Stimulated activated CD8-positive, alpha-beta memory T cell treated with anti-CD3 and anti-CD28 coated beads, Interleukin-12 subunit alpha, Interleukin-12 subunit beta, amount 100 ng/mL, for 24 hours (primary cell): ENCODE data around the gene SLC6A6.

ENCODE experiments used
- DNase-seq: peaks from one replicate; pipeline ENCODE4 v3.0.0-alpha.2; 2020; ENCODE audit errors: extremely low read depth

The SLC6A6 gene

DNA sequence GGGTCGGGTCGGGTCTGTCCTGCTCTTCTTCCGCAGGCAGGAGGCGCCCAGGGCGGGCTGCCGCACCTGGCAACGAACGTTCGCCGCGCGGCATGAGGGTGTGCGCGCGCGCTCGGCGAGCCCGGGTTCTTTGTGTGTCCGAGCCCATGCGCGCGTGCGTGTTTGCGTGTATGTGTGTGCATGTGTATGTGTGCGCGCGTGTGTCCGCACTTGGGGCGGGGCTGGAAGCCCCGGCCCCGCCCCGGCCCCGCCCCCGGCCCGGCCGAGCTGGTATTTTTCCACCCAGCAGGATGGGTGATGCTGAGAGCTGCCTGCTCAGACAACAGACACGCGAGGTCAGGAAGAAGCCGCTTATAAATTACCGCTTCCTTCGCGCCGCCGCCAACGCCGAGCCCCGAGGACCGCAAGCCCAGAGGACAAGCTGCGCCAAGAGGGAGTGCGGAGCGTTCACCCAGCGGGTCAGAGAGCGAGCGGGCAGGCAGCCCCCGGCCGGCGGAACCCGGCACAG is at the start of gene SLC6A6:
TSS of gene SLC6A6 (plus strand) at position 303 of the 508 bp plus-strand sequence. CDS start 41,029 bp downstream, outside the sequence.
- peak; percentile 86 for DNase-seq

DNA sequence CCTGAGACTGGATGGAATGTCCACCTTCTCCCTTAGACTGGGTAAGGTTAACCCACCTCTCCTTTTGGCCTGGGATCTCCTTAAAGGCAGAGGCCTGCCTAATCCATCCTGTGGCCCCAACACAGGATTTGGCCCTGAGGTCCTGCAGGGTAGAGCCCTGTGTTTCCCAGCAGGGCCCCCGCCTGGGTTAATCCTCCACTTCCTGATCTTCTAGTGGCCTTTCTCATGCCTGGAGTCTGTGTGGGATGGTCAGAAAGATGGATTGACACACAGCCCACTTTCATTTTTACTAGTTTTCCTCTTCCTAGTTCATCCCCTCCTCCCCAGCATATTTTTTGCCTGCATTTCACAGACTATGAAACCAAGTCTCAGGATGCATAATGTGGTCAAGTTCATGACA is 48.9 kb upstream of the SLC6A6 start:
- no peak for DNase-seq

DNA sequence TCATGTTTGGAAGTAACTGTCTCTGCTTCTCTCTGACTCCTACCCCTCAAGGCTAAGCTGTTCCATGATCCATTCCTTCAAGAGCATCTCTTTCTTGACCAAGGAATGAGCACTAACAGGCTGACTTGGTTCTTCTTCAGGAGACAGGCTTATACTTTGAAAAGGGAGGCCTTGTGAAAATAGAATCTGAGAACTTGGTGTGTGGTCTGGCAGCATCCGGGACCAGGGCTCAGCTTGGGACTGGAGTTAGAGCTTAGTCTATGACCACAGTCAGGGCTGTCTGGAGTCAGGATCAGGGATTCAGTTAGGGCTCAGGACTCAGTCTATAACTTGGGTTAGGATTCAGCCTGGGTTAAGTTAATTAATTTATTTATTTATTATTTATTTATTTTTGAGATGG is 44.9 kb upstream of the SLC6A6 start:
- DNase-seq = no peak

DNA sequence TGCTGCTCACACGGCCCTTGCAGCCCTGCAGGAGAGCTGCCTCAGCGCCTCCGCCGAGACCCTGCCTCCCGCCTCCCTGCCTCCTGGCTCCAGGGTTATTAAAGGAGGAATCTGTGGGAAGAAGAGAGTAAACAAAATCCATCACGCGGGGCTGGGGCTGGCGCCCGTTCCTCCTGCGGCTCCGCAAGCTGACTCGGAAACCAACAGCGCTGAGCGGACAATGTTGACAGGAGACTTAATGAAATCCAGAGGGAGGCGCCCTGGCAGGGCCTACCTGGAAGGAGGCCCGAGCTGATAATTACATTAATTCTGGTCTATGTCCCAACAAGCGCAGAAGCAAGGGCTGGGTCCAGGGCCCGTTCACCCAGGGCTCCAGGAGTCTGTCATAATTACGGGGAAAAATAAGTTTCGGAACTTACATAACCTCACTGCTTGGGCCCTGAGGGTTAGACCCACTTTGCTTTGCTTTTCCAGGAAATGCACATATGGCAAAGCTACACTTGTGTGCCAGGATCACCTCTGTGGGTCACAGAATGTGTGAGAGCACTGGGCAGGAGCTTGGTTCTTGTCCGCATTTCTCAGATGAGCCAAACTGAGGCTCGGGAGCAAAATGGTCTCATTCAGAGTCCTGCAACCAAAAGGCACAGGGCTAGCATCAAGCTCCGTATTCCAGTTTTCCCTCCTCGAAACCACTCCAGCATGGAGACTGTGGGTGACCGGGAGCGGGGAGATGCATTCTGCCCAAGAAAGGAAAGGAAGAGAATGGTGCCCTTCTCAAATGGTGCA is 43.8 kb upstream of the SLC6A6 start:
- DNase-seq = no peak

DNA sequence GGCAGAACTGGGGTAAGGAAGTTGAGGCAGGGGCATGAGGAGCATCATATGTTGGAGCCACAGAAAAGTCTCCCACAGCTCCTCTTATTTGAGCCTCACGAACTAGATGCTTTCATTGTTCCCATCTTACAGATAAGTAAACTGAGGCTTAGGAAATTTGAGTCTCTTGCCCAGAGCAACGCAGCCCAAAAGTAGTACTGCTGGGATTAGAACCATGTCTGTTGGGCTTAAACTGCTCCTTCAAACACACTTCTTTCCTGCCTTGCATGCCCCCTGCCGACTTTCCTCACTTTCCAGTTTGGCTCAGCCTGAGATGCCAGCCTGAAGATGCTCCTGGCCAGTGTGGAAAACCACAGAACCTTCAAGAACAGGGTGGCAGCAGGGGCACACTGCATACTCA is 43.1 kb upstream of the SLC6A6 start:
- DNase-seq = no peak

DNA sequence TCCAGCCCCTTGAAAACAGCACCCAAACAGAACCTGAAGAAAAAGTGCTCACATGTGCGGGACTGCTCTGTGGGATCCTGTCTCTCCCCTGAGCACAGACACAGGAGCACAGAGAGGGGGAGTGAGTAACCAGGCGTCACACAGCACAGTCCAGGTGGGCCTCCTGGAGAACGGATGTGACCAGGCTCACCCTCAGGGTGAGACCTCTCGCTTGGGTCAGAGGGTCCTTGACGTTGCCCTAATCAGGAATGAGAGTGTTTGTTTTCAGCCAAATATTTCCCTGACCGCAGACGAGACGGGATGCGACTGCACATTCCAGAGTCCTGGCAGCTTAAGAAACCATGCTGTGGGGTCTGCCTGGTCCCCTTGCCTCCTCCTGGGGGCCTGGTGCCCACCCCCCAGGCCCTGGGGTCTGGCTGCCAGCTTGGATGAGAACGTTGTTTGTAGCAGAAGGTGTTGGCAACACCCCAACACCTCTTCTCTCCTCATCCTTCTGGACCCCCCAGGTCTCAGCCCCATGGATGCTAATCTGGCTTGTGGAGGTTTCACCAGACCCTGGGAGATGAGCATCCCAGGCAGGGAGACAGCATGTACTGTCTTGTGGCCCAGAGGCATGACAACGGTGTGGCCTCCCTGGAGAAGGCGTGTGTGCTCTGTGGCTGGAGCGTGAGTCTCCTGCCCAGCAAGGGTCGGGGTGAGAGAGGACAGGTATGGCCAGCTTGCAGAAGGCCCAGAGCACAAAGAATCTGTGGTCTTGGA is 42.1 kb upstream of the SLC6A6 start:
- no peak for DNase-seq

DNA sequence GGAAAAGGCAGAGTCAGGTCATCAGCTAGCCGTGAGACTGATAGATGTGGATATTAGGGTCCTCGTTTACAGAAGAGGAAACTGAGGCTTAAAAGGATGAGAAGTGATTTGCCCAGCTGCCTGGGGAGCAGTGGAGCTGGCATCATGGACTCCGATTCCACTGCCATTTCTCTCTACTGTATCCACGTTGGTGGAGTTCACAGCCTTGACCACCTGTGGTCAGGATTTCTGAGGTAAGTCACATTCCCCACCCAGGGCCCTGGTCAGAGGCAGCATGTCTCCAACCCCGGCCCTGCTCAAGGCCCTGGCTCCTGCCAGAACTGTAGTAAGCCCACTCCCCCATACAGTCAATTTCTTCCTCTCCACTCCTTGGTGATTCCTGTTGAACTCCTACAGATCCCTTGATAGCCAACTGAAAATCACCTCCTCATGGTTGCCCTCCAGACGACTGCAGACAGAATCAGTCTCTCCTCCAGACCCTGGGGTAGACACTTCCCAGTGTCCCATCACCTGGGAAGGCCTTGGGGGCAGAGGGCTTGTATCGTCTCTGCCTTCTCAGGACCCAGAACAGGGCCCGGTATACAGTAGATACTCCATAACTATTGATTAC is 41.2 kb upstream of the SLC6A6 start:
- DNase-seq = no peak

DNA sequence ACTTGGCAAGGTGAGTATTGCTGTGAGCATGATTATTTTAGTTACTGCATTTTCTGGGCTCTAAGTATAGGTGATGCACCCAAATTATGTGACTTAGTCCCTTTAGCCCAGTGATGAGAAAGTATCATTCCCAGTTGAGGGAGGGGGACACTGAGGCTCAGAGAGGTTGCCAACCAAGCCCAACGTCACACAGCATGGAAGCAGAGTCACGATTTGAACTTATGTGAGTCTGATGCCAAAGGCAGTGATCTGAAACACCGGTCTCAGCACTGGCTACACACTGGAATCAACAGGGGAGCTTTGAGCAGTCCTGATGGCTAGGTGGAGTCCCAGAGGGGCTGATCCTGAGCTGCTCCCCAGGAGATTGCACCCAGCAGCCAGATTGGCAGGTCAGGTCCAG is 39.5 kb upstream of the SLC6A6 start:
- no peak for DNase-seq

DNA sequence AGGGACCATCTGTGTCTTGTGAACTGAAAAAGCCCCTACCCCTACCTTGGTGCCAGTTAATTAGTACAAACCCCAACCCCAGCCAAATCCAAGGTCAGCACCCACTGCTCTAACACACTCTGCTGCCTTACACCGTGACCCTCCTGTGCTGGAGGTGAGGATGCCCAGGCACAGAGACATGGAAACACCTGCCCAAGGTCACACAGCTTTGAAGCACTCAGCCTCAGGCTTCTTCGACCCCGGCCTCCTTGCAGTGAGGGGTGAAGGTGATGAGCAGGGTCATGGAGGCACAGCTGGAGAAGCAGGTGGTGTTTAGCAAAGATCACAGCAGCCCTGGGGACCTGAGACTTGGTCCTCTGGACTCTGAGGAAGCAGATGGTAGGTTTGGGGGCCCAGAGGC is 39.0 kb upstream of the SLC6A6 start:
- no peak for DNase-seq

DNA sequence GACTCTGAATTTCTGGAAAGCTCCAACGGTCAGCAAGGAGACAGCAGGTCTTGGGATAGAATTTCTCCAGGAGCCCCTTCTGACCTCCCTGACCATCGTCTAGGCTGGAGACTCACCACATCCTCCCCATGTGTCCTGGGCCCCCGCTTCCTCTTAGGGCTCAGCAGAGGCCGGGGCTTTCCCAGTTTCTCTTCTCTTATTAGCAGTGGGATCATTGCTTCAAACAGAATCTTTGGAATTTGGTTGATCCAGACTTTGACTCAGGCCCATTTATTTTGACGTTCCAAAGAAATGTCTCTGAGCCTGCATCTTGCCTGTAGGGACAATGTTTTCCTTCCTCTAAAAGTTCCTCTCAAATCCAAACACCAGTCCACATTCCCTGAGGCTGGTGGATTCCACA is 38.4 kb upstream of the SLC6A6 start:
- no peak for DNase-seq

DNA sequence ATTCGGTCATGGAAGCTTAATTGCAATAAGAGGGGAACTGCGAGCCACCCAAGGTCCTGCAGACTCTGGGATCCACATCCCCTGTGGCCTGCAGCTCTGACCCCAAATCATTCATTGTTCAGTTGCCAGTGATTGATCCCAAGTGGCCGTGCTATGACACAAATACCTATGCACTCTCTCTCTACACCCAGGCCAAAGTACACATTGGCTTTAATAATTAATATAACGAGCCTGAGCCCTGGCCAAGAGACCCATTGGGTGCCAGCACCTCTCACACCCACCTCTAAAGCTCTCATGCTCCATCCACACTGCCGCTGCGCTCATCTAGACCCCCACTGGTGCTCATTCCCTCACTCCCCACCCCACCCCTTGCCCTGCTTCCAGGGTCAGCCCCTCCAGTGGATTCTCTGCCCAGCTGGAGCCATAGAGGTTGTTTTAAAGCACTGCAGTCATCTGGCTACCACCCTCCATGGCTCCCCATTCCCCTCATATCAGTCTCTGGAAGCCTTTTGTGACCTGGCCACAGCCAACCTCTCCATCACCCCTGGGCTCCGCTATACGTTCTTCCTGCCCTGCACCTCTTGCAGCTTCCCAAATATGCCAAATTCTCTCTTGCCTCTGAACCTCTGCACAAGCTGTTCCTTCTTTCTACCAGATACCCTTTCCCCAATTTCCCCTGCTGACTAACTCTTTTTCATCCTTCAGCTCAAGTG is 37.7 kb upstream of the SLC6A6 start:
- no peak for DNase-seq

DNA sequence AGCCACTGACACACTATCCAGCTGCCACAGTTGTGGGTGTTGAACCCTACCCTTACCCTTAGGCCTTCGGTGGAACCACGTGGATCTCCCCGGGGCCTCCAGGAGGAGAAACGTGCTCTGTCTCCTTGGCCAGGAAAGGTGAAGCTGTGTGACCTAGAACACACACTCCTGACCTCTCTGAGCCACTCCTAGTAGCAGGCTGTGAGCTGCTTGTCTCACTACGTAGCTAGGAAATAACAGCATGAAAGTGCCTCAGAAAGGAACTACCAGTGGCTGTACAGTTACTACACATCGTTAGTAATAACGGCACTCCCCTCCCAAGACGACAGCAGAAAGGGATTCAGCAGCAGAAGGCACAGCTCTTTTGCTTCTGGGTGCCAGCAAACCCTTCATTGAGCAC is 36.2 kb upstream of the SLC6A6 start:
- no peak for DNase-seq

DNA sequence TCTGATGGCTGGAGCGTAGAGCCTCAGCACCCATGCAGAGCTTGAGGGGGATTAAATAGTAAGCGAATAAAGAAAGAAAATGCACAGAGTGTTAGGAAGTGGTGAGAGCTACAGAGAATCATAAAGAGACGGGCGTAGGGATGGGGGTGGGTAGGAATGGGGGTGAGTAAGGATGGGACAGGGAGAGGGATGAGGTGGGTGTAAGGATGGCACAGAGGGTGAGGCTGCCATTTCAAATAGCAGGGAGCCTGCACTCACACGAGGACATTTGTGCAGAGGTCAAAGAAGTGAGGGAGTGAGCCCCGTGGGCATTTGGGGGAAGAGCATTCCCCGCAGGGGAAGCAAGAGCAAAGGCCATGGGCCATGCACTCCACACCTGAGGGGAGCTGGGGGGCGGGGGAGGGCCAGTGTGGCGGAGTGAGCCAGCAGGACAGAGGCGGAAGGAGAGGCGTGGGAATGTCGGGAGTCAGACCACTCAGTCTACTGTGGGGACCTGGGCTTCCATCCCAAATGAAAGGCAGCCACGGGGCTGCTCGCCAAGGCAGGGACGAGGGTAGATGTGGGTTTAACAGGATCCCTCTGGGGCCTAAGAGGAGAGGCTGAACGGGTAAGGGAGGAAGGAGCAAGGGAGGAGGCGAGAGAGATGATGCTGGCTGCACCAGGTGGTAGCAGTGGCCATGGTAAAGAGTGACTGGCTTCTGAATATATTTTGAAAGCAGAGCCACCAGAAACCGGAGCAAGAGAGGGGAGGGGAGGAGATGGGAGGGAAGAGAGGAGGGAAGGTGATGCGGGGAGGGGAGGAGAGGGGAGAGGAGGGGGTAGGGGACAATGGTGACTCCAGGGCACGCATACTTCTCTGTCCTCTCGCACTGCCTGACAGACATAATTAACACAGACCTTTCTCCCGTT is 35.2 kb upstream of the SLC6A6 start:
- no peak for DNase-seq

DNA sequence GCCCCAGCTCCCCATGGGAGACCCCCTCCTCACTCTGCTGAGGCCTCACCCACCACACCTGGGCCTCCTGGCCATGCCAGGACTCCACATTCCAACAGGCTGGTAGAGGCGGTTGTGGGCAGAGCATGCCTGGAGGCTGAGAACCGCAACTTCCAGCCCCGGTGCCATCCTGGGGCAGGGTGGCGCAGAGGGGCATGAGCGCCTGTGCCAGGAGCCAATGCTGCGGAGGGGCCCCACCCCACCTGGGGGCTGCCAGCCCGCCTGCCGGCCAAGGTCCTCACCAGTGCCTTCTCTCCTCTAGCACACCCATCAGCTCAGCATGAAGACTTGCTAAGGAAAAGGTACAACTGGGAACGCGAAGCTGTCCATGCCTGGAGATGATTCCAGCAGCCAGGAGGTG is 34.3 kb upstream of the SLC6A6 start:
- no peak for DNase-seq

DNA sequence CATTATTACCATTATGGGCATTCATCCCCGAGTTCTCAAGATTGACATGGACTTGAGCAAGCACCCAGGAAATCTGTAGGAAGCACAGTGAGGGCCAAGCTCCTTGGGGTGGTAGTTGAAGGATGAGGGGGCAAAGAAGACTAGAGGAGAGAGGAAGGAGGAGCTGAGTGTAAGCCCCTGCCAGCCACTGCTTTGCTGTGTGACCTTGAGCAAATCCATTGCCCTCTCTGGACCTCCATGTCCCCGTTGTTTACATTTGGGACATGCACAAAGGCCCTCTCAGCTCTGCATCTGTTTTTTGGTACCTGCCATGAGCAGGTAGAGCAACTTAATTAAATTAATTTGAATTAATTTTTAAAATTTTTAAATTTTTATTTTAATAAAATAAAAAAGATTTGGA is 33.5 kb upstream of the SLC6A6 start:
- no peak for DNase-seq

DNA sequence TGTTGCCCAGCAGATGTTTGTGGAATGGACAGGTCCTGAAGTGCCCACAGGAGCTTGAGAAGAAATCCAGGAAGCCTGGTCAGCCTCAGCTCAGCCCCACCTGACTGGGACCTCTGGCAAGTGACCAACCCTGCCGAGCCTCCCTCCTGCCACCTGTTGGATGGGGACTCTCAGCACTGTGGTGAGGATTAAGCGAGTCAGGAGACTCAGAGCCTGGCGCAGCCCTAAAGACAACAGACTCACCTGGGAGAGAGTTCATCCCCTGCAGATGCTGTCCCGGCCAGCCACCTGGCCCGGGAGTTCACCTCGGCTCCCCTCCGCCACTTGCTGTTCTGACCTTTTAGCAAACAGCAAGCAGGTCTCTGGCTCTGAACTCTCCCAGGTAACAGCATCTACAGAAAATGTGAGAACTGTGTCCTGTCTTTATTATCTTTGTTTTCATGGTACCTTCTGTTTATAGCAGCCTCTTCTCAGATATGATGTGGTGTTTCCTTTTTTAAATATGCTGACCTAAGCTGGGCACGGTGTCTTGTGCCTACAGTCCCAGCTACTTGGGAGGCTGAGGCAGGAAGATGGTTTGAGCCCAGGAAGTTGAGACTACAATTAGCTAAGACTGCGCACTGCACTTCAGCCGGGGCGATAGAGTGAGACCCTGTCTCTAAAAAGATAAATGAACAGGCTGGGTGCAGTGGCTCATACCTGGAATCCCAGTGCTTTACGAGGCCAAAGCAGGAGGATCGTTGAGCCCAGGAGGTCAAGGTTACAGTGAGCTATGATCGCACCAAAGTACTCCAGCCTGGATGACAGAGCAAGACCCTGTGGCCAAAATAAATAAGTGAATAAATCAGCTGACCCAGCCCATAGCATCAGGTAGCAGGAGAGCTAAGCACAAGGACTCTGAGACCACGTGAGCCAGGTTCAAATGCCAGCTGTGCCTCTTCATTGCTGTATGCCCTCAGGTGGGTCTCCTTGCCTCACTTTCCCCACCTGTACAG is 32.4 kb upstream of the SLC6A6 start:
- DNase-seq = no peak

DNA sequence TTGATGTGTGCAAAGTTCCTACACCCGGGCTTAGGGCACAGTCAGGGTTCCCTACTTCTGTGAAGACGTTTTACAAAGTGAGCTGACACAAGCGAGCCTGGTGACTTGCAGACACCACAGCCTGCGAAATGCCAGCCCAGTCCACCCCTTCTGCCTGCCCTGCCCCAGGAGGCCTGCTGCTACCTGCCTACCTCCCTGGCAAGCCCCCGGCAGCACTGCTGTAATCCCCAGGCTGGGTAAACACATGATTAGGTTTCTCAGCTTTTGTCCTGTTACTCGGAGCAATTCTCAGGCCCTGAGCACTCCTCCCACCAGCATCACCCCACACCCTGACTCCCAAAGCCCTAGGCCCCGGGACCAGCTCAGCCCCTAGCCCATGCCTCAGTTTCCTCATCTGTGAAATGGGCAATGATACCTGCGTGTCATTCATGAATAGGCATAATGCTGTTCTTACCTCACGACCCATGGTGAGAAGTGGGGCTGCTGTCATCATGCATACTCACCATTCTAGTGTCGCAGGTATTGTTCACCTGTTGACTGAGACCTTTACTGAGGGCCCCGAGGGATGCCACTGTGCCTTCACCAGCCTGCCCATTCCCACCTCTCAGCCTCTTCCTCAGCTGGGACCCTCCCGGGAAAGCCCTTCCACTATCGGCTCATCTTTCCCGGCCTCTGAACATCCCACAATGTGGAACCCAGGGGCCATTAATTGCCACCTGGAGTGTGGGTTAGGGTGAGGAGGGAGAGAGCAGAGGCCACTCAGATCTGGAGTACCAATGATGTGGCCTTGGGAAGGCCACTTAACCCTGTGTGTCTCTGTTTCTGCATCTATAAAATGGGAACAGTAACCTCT is 31.5 kb upstream of the SLC6A6 start:
- no peak for DNase-seq

DNA sequence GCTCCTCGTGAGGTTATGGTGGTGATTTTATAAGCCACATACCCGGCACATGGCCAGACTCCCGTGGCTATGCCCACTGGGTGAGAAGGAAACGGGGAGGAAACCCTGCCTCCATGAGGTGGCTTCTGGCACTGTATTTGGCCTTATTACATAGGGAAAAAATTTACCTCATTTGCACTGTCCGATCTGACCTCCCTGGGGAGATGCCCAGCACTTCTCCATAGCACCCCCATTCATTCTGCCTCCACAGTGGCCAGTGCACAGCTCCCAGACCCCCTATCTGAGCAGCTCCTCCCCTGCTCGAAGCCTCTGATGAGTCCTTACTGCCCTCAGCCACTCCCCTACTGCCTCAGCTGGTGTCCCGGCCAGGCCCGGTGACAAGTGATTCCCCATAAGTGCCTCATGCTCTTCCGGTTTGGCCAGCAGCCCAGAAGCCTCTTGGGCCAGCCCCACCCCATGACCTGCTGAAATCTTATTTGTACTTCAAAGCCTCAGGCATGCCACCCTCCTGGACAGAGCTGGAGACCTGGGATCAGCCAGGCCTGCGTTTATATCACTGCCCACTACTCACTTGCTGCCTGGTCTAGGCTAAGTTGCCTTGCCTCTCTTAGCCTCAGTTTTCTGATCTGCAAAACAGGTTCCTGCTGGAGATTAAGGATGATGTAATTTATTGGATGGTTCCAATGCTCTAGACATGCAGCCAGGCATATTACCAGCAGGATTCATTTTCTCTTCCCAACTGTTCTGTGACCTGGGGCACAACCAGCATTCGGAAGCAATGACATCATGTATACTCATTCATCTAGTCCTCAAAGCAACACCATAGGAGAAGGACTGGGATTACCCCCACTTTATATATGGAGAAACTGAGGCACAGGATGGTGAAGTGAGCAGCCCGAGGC is 30.6 kb upstream of the SLC6A6 start:
- no peak for DNase-seq
